SK-N-SH treated with all-trans-retinoic acid at 6 μM for 48 hours (cell line): ENCODE measurements around the gene YPEL3.

Experiments used
- ATAC-seq: fragments of 200-7000 bp; cut with Tn5 transposase; 3 replicates; pipeline ENCODE4 v1.9.1; 2020; ENCODE audit warnings: mild to moderate bottlenecking, moderate library complexity
- ARNTL ChIP-seq: fragments of 450-650 bp; formaldehyde crosslinking; IDR thresholded peaks from 2 replicates; pipeline ENCODE4 v1.5.0; 2020; ENCODE audit warnings: low read depth, mild to moderate bottlenecking, moderate library complexity, borderline replicate concordance
- BACH2 ChIP-seq: fragments of 250-450 bp; sonication (Bioruptor Pico); IDR thresholded peaks from 2 replicates; pipeline ENCODE4 v1.9.0; 2021; ENCODE audit warnings: mild to moderate bottlenecking, borderline replicate concordance
- CSRNP3 ChIP-seq: fragments of 250-450 bp; sonication (Bioruptor Pico); IDR thresholded peaks from 2 replicates; pipeline ENCODE4 v1.5.1; 2021; ENCODE audit warnings: mild to moderate bottlenecking, moderate library complexity
- ESRRG ChIP-seq: fragments of 250-450 bp; sonication (Bioruptor Pico); IDR thresholded peaks from 2 replicates; pipeline ENCODE4 v1.6.1; 2021; ENCODE audit warnings: mild to moderate bottlenecking
- ISL1 ChIP-seq: fragments of 250-450 bp; sonication (Bioruptor Pico); IDR thresholded peaks from 2 replicates; pipeline ENCODE4 v2.1.2; 2022; ENCODE audit warnings: mild to moderate bottlenecking, moderate library complexity
- OSR1 ChIP-seq: fragments of 250-450 bp; sonication (Bioruptor Pico); IDR thresholded peaks from 2 replicates; pipeline ENCODE4 v1.8.0; 2022; ENCODE audit warnings: moderate library complexity, mild to moderate bottlenecking, inconsistent platforms
- PATZ1 ChIP-seq: fragments of 250-450 bp; sonication (Bioruptor Pico); IDR thresholded peaks from 2 replicates; pipeline ENCODE4 v1.8.0; 2020; ENCODE audit warnings: mild to moderate bottlenecking, moderate library complexity, borderline replicate concordance
- POU6F1 ChIP-seq: fragments of 250-450 bp; sonication (Bioruptor Pico); IDR thresholded peaks from 2 replicates; pipeline ENCODE4 v1.8.0; 2021; ENCODE audit warnings: low read depth, mild to moderate bottlenecking, moderate library complexity, borderline replicate concordance
- PPARA ChIP-seq: fragments of 250-450 bp; sonication (Bioruptor Pico); IDR thresholded peaks from 2 replicates; pipeline ENCODE4 v1.5.0; 2020; ENCODE audit warnings: mild to moderate bottlenecking, borderline replicate concordance
- RARB ChIP-seq: fragments of 250-450 bp; sonication (Bioruptor Pico); IDR thresholded peaks from 2 replicates; pipeline ENCODE4 v1.8.0; 2021; ENCODE audit warnings: mild to moderate bottlenecking, moderate library complexity
- SNAI2 ChIP-seq: fragments of 250-450 bp; sonication (Bioruptor Pico); IDR thresholded peaks from 2 replicates; pipeline ENCODE4 v1.5.0; 2020; ENCODE audit warnings: mild to moderate bottlenecking, moderate library complexity
- TCF4 ChIP-seq: fragments of 250-450 bp; sonication (Bioruptor Pico); IDR thresholded peaks from 2 replicates; pipeline ENCODE4 v1.8.0; 2021; ENCODE audit warnings: mild to moderate bottlenecking, moderate library complexity, borderline replicate concordance
- TOX ChIP-seq: fragments of 250-450 bp; sonication (Bioruptor Pico); IDR thresholded peaks from 2 replicates; pipeline ENCODE4 v1.8.0; 2021; ENCODE audit warnings: mild to moderate bottlenecking, moderate library complexity, borderline replicate concordance
- TSHZ2 ChIP-seq: fragments of 250-450 bp; sonication (Bioruptor Pico); IDR thresholded peaks from 2 replicates; pipeline ENCODE4 v1.5.0; 2020; ENCODE audit warnings: mild to moderate bottlenecking, moderate library complexity
- ZC3H10 ChIP-seq: fragments of 250-450 bp; sonication (Bioruptor Pico); IDR thresholded peaks from 2 replicates; pipeline ENCODE4 v1.5.1; 2021; ENCODE audit warnings: mild to moderate bottlenecking, moderate library complexity
- ZFP3 ChIP-seq: fragments of 250-450 bp; sonication (Bioruptor Pico); IDR thresholded peaks from 2 replicates; pipeline ENCODE4 v1.5.0; 2020; ENCODE audit warnings: mild to moderate bottlenecking, moderate library complexity
- ZFP30 ChIP-seq: fragments of 450-650 bp; formaldehyde crosslinking; IDR thresholded peaks from 2 replicates; pipeline ENCODE4 v1.5.0; 2022; ENCODE audit warnings: mild to moderate bottlenecking, moderate library complexity
- ZNF565 ChIP-seq: fragments of 450-650 bp; formaldehyde crosslinking; conservative IDR thresholded peaks from 2 replicates; pipeline ENCODE4 v1.5.0; 2020; ENCODE audit warnings: low read depth, mild to moderate bottlenecking, moderate library complexity
- ZNF70 ChIP-seq: fragments of 450-650 bp; formaldehyde crosslinking; IDR thresholded peaks from 2 replicates; pipeline ENCODE4 v1.5.0; 2020; ENCODE audit warnings: mild to moderate bottlenecking, moderate library complexity
- ZNF8 ChIP-seq: fragments of 450-650 bp; formaldehyde crosslinking; IDR thresholded peaks from 2 replicates; pipeline ENCODE4 v1.5.0; 2020; ENCODE audit warnings: mild to moderate bottlenecking, moderate library complexity
- TF ChIP-seq, protein P1 (sequence below): fragments of 250-450 bp; sonication (Bioruptor Pico); IDR thresholded peaks from 2 replicates; pipeline ENCODE4 v1.5.1; 2020; ENCODE audit warnings: low read depth, mild to moderate bottlenecking, moderate library complexity

The YPEL3 gene

GRCh38 chr16:30114411-30114810, 18.4 kb upstream of the YPEL3 start:
- no peak for TF ChIP-seq ISL1 (CRISPR knock-in tag)
- no peak for TF ChIP-seq OSR1
- TF ChIP-seq ZNF8 (CRISPR knock-in tag), result no peak
- TF ChIP-seq ZC3H10 (CRISPR knock-in tag), result no peak
- TF ChIP-seq PPARA (CRISPR knock-in tag), result no peak
- TF ChIP-seq BACH2 (CRISPR knock-in tag), result no peak
- TF ChIP-seq TSHZ2, result no peak
- ATAC-seq, result no peak

- peak; percentile 37 for ATAC-seq
- TF ChIP-seq OSR1 (no peak), ZFP3 (no peak), ZNF70 (CRISPR knock-in tag) (no peak), SNAI2 (CRISPR knock-in tag) (no peak), ARNTL (CRISPR knock-in tag) (no peak), TSHZ2 (no peak), TOX (no peak), ISL1 (CRISPR knock-in tag) (no peak), PPARA (CRISPR knock-in tag) (no peak), ESRRG (CRISPR knock-in tag) (no peak), PATZ1 (CRISPR knock-in tag) (no peak), POU6F1 (CRISPR knock-in tag) (no peak), RARB (no peak), TCF4 (no peak), ZNF565 (CRISPR knock-in tag) (no peak)
- TF ChIP-seq, protein P1, sequence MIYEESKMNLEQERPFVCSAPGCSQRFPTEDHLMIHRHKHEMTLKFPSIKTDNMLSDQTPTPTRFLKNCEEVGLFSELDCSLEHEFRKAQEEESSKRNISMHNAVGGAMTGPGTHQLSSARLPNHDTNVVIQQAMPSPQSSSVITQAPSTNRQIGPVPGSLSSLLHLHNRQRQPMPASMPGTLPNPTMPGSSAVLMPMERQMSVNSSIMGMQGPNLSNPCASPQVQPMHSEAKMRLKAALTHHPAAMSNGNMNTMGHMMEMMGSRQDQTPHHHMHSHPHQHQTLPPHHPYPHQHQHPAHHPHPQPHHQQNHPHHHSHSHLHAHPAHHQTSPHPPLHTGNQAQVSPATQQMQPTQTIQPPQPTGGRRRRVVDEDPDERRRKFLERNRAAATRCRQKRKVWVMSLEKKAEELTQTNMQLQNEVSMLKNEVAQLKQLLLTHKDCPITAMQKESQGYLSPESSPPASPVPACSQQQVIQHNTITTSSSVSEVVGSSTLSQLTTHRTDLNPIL, result no peak
These were observed 17.8 kb upstream of the YPEL3 start for GRCh38 chr16:30113711-30114333.

DNA sequence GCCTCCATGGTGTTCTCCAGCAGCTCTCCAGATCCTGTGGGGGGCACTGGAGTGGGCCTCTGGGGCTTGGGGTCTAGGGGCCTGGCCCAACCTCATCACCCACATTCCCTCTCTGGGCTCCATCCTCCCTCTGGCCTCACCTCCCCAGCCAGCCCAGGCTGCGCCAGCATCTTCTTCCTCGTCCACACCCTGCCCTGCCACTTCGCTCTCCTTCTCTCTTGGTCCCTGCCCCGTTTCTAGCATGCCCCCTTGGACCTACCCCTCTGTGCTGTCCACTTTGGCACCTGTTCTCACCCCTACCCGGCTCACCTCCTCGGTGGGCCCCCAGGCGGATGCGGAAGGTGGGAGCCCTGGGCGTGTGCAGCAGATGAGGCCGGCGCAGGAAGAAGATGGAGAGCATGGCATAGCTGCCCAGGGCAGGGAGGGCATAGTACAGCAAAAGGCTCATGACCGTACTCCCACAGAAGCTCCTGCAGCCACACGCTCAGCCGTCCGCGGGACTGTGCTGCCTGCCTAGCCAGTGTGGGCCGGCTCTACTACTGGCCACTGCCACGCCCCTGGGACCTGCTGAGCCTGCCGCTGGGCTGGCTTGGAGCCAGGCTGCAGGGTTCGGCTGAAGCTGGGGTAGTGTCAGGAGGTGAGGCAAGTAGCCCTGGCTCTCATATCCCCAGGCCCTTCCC, 17.2 kb upstream of the YPEL3 start, which contains the start of gene GDPD3:
Gene GDPD3, minus strand, starts transcription at position 507 of the 680 bp plus-strand sequence. Its CDS starts 59 bp downstream, at position 448.
- peak; percentile 52 for ATAC-seq
- no peak for TF ChIP-seq ZNF565 (CRISPR knock-in tag)
- TF ChIP-seq RARB, result no peak
- TF ChIP-seq ZC3H10 (CRISPR knock-in tag), result no peak
- TF ChIP-seq ZNF8 (CRISPR knock-in tag), result no peak
- TF ChIP-seq POU6F1 (CRISPR knock-in tag), result no peak
- no peak for TF ChIP-seq OSR1
- TF ChIP-seq ISL1 (CRISPR knock-in tag), result no peak
- no peak for TF ChIP-seq ESRRG (CRISPR knock-in tag)
- TF ChIP-seq CSRNP3 (CRISPR knock-in tag), result no peak
- TF ChIP-seq SNAI2 (CRISPR knock-in tag), result no peak
- TF ChIP-seq ZFP30 (CRISPR knock-in tag), result no peak
